Fibroblast of lung (primary cell): ENCODE results near the gene KIF4A. TPM values are rescaled to one million over a fixed set of nuclear protein-coding genes. Genes with fewer than 3 reads are reported as not detected.
"Not testable (repeated sequence)": the region's sequence is repeated elsewhere in the genome, so short reads cannot be mapped to it uniquely, and the experiment has no call there.

Source experiments
- DNase-seq, 2 donors: peaks; one replicate each; pipeline versions ENCODE4 v3.0.0 to v3.0.0-alpha.2; 2010; ENCODE audit warnings: low read depth in 2 of 2
- H2AFZ ChIP-seq: 2 replicates; pipeline ENCODE4 v1.5.1; 2012; ENCODE audit warnings: low read length, control low read depth, inconsistent platforms
- H3K27ac ChIP-seq: 2 replicates; pipeline ENCODE4 v1.5.1; 2011; ENCODE audit warnings: low read length, control low read depth; ENCODE audit not compliant: insufficient read depth
- H3K27me3 ChIP-seq: 2 replicates; pipeline ENCODE4 v1.5.1; 2011; ENCODE audit warnings: mild to moderate bottlenecking, low read length; ENCODE audit not compliant: control insufficient read depth, insufficient read depth
- H3K36me3 ChIP-seq: 2 replicates; pipeline ENCODE4 v1.5.1; 2011; ENCODE audit warnings: low read length; ENCODE audit not compliant: control insufficient read depth, insufficient read depth
- H3K4me1 ChIP-seq: 2 replicates; pipeline ENCODE4 v1.5.1; 2011; ENCODE audit warnings: low read length; ENCODE audit not compliant: control insufficient read depth, insufficient read depth; ENCODE audit errors: extremely low read depth
- H3K4me2 ChIP-seq: 2 replicates; pipeline ENCODE4 v1.5.1; 2011; ENCODE audit warnings: low read length, control low read depth; ENCODE audit not compliant: insufficient read depth; ENCODE audit errors: extremely low read depth
- H3K4me3 ChIP-seq, 4 experiments: fragments of 200-600 bp in 1 of 4; sonication (generic) in 1 of 4; replicated peaks in 1 of 4; 2 replicates each; pipeline ENCODE4 v1.5.1; 2011 to 2016; ENCODE audit warnings: low read length in 4 of 4, low read depth in 3 of 4, mild to moderate bottlenecking in 3 of 4, control low read depth in 2 of 4, inconsistent platforms in 1 of 4, mixed read lengths in 1 of 4; ENCODE audit not compliant: insufficient read depth in 1 of 4; ENCODE audit errors: control extremely low read depth in 1 of 4
- H3K79me2 ChIP-seq: 2 replicates; pipeline ENCODE4 v1.5.1; 2012; ENCODE audit warnings: mild to moderate bottlenecking, low read length, inconsistent platforms; ENCODE audit not compliant: control insufficient read depth, insufficient read depth
- H3K9ac ChIP-seq: 2 replicates; pipeline ENCODE4 v1.5.1; 2011; ENCODE audit warnings: mild to moderate bottlenecking, low read length, control low read depth; ENCODE audit not compliant: insufficient read depth
- H3K9me3 ChIP-seq: 2 replicates; pipeline ENCODE4 v1.5.1; 2012; ENCODE audit warnings: low read depth, low read length; ENCODE audit not compliant: control insufficient read depth, insufficient read depth
- H4K20me1 ChIP-seq: 2 replicates; pipeline ENCODE4 v1.5.1; 2011; ENCODE audit warnings: low read length; ENCODE audit not compliant: control insufficient read depth, insufficient read depth; ENCODE audit errors: extremely low read depth
- EZH2 ChIP-seq: IDR thresholded peaks from 2 replicates; pipeline ENCODE4 v1.5.1; 2012; ENCODE audit warnings: low read length, control low read depth, mild to moderate bottlenecking; ENCODE audit errors: missing control alignments
- polyA plus RNA-seq, 2 donors: library from polyadenylated mRNA; depleted of rRNA in 1 of 2; stranded (reverse) in 1 of 2; unstranded in 1 of 2; fragments of >200 nt; gene quantifications; 2 replicates each; pipeline ENCODE4 v1.2.1, GENCODE V29; 2011 to 2012; ENCODE audit warnings: missing spikeins in 1 of 2
- total RNA-seq: library from RNA; depleted of rRNA; stranded (reverse); fragments of >200 nt; gene quantifications from 2 replicates; pipeline ENCODE4 v1.2.1, GENCODE V29; 2014
- TF ChIP-seq, protein P1 (sequence below), 2 donors: IDR thresholded peaks in 1 of 2; conservative IDR thresholded peaks in 1 of 2; 1 replicate in 1 of 2; 2 replicates in 1 of 2; pipeline ENCODE4 v1.5.1; 2011 to 2012; ENCODE audit warnings: low read length in 2 of 2, control low read depth in 1 of 2, inconsistent platforms in 1 of 2, low read depth in 1 of 2, mild to moderate bottlenecking in 1 of 2

The KIF4A gene
- total and polyA plus RNA-seq, 2 donors (not counting 1 experiment from before 2014, with no cell fraction given): 5.6 to 7.1 TPM

DNA sequence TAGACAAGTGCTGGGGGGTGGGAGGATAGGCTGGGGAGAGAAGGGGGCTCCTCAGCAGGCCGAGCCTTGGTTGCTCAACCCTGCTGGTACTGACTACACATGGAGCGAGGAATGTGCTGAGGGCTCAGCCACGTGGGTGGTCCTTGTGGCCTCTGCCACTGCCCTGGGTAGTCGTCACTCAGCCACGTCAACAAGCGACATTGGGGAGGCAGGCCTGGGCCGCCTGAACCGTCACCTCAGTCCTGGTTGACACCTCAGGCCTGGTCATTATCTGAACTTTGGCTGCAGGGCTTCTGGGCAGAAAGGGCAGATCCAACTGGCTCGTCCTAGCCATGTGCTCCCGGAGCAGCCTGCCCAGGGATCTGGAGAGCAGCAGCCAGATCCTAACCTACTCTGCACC lies 70.5 kb downstream of the KIF4A start:
- DNase-seq: no peak
- no peak overlapping the region for H3K4me2 ChIP-seq
- no peak overlapping the region for H2AFZ ChIP-seq
- no peak overlapping the region for H3K4me3 ChIP-seq
- no peaks in the 10 kb centered on the region for H4K20me1 ChIP-seq
- H3K79me2 ChIP-seq: no peaks in the 10 kb centered on the region
- no peaks in the 10 kb centered on the region for H3K27me3 ChIP-seq
- no peaks in the 10 kb centered on the region for H3K36me3 ChIP-seq
- no peak overlapping the region for H3K9ac ChIP-seq
- H3K4me1 ChIP-seq: no peaks in the 10 kb centered on the region
- no peak overlapping the region for H3K27ac ChIP-seq
- TF ChIP-seq EZH2: no peak
- TF ChIP-seq, protein P1, sequence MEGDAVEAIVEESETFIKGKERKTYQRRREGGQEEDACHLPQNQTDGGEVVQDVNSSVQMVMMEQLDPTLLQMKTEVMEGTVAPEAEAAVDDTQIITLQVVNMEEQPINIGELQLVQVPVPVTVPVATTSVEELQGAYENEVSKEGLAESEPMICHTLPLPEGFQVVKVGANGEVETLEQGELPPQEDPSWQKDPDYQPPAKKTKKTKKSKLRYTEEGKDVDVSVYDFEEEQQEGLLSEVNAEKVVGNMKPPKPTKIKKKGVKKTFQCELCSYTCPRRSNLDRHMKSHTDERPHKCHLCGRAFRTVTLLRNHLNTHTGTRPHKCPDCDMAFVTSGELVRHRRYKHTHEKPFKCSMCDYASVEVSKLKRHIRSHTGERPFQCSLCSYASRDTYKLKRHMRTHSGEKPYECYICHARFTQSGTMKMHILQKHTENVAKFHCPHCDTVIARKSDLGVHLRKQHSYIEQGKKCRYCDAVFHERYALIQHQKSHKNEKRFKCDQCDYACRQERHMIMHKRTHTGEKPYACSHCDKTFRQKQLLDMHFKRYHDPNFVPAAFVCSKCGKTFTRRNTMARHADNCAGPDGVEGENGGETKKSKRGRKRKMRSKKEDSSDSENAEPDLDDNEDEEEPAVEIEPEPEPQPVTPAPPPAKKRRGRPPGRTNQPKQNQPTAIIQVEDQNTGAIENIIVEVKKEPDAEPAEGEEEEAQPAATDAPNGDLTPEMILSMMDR (conservative IDR thresholded peaks at IDR 0.05 in 1 of 2, IDR thresholded peaks at IDR 0.05 in 1 of 2; ENCODE audit: low read depth in 1 of 2, low read length in 2 of 2): no peak
- no peaks in the 10 kb centered on the region for H3K9me3 ChIP-seq

DNA sequence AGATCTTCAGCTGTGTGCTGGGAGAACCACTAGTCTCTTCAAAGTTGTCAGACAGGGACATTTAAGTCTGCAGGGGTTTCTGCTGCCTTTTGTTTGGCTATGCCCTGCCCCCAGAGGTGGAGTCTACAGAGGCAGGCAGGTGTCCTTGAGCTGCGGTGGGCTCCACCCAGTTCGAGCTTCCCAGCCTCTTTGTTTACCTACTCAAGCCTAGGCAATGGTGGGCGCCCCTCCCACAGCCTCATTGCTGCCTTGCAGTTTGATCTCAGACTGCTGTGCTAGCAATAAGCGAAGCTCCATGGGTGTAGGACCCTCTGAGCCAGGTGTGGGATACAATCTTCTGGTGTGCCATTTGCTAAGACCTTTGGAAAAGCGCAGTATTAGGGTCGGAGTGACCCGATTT lies 78.8 kb downstream of the KIF4A start:
- H3K4me1 ChIP-seq, H3K9ac ChIP-seq, H3K27me3 ChIP-seq, DNase-seq, H4K20me1 ChIP-seq, H3K9me3 ChIP-seq, H3K27ac ChIP-seq, H3K4me2 ChIP-seq, H3K4me3 ChIP-seq, H3K36me3 ChIP-seq, H3K79me2 ChIP-seq, H2AFZ ChIP-seq: not testable (repeated sequence)

DNA sequence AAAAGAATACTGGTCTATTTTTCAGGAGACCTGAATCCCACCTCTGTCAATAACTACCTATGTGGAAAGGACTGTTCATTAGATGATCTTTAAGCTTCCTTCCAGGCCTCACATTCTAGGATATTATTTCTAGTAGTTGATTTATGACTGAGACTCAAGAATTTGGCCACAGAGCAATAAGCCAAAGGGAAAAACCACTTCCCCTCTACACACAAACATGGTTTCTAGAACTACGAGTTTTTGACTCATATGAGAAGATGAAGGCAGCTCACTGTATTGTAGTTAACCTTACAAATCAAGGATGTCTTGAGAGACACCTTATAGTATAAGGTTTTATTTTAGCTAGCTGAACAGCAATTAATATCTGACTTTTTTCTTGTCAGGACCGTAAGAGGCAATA lies 96.3 kb downstream of the KIF4A start:
- peak; percentile 1 to 63 for DNase-seq

More for the DNA sequence above, 96.3 kb downstream of the KIF4A start:
- no peak overlapping the region for H3K4me3 ChIP-seq
- no peak for TF ChIP-seq EZH2
- TF ChIP-seq, protein P1 (conservative IDR thresholded peaks at IDR 0.05 in 1 of 2, IDR thresholded peaks at IDR 0.05 in 1 of 2; ENCODE audit: low read depth in 1 of 2, low read length in 2 of 2): no peak
- no peak overlapping the region for H2AFZ ChIP-seq
- H3K4me1 ChIP-seq: no peaks in the 10 kb centered on the region
- H3K79me2 ChIP-seq: no peaks in the 10 kb centered on the region
- no peak overlapping the region for H3K27ac ChIP-seq
- no peaks in the 10 kb centered on the region for H4K20me1 ChIP-seq
- H3K4me2 ChIP-seq: no peak overlapping the region
- H3K36me3 ChIP-seq: no peaks in the 10 kb centered on the region
- no peak overlapping the region for H3K9ac ChIP-seq
- no peaks in the 10 kb centered on the region for H3K27me3 ChIP-seq
- H3K9me3 ChIP-seq: no peaks in the 10 kb centered on the region
